Stomach (tissue), 4 donors: Measurements from ENCODE around the gene OLA1.

Experiments
- CTCF ChIP-seq, 7 experiments: fragments of 450-650 bp in 4 of 7; fragments of 200-600 bp in 3 of 7; sonication (generic) in 3 of 7; IDR thresholded peaks; one replicate each; pipeline ENCODE4 v1.5.1; 2016 to 2019; ENCODE audit warnings: antibody characterized with exemption in 7 of 7, control low read depth in 2 of 7, mild to moderate bottlenecking in 1 of 7
- EP300 ChIP-seq: sonication (generic); formaldehyde crosslinking; IDR thresholded peaks from one replicate; pipeline ENCODE4 v1.6.1; 2017; ENCODE audit warnings: antibody characterized with exemption
- POLR2A ChIP-seq, 4 donors: fragments of 450-650 bp; IDR thresholded peaks; one replicate each; pipeline ENCODE4 v1.6.1; 2016; ENCODE audit warnings: antibody characterized with exemption in 4 of 4, control low read depth in 2 of 4, mild to moderate bottlenecking in 1 of 4, moderate library complexity in 1 of 4
- POLR2AphosphoS5 ChIP-seq, 3 donors: sonication (generic); formaldehyde crosslinking; IDR thresholded peaks; one replicate each; pipeline ENCODE4 v1.6.1; 2016; ENCODE audit warnings: antibody characterized with exemption in 3 of 3

- TF ChIP-seq CTCF (IDR thresholded peaks at IDR 0.05) (no peak), POLR2A (IDR thresholded peaks at IDR 0.05) (no peak), EP300 (no peak), POLR2AphosphoS5 (IDR thresholded peaks at IDR 0.05) (no peak)
Measured at GRCh38 chr2:174218773-174219172, 29.6 kb downstream of the OLA1 start.
